Ovary (tissue), 3 donors: ENCODE data around the gene GNPTAB.

Source experiments
- EP300 ChIP-seq: sonication (generic); formaldehyde crosslinking; IDR thresholded peaks from one replicate; pipeline ENCODE4 v1.6.1; 2017; ENCODE audit warnings: antibody characterized with exemption
- POLR2A ChIP-seq: fragments of 450-650 bp; IDR thresholded peaks from one replicate; pipeline ENCODE4 v1.6.1; 2017; ENCODE audit warnings: antibody characterized with exemption, mild to moderate bottlenecking, moderate library complexity
- TF ChIP-seq, protein P1 (sequence below), 3 donors: fragments of 450-650 bp in 2 of 3; fragments of 200-600 bp in 1 of 3; IDR thresholded peaks; one replicate each; pipeline versions ENCODE4 v1.5.1 to v1.8.0; 2016 to 2022; ENCODE audit warnings: antibody characterized with exemption in 3 of 3, mild to moderate bottlenecking in 1 of 3
- donor health status: DM: no; HTN: no; CAD: no.

DNA sequence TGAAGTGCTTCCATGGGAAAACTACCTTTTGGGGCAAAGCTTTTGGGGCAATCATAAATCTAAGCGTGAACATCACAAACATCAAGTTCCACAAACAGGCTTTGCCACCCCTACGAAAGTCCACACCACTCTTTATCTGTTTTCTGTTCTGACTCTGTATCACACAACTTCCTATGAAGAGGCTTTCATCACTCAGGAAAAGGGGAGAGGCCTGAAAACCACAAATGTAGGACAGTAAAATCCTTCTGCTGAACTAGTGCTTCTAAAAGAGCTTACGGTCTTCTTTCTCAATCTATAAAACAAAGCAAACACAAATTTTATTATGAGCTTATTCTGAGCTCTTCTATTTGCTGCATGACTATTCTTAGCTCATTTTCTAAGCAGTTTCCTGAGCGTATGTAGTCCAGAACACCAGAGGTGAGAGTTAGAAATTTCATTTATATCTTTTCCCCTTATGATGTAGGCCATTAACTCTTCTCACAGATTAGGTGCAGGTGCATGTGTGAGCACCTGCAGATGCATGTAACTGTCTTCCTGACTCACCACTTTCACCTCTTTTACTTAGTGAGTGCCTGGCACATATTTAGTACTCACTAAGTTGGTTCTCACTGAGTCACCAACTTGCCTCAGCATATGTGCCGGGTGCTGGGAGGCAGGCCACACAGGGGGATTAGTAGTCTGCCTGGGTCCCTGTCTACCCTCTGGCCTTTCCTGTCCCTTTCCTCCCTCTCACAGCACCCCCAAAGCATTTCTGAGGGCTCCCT is 58.6 kb downstream of the GNPTAB start:
- TF ChIP-seq EP300 (no peak), POLR2A (no peak)
- TF ChIP-seq, protein P1, sequence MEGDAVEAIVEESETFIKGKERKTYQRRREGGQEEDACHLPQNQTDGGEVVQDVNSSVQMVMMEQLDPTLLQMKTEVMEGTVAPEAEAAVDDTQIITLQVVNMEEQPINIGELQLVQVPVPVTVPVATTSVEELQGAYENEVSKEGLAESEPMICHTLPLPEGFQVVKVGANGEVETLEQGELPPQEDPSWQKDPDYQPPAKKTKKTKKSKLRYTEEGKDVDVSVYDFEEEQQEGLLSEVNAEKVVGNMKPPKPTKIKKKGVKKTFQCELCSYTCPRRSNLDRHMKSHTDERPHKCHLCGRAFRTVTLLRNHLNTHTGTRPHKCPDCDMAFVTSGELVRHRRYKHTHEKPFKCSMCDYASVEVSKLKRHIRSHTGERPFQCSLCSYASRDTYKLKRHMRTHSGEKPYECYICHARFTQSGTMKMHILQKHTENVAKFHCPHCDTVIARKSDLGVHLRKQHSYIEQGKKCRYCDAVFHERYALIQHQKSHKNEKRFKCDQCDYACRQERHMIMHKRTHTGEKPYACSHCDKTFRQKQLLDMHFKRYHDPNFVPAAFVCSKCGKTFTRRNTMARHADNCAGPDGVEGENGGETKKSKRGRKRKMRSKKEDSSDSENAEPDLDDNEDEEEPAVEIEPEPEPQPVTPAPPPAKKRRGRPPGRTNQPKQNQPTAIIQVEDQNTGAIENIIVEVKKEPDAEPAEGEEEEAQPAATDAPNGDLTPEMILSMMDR (IDR thresholded peaks at IDR 0.05) = no peak
